ENCODE data around the gene CDHR3.

The CDHR3 gene

GRCh38 chr7:106076537-106076936 lies 113.5 kb downstream of the CDHR3 start:
- Histone ChIP-seq H3K9ac (ENCODE audit: low read length) (no peak overlapping the region), H3K4me3 (ENCODE audit: low read depth, low read length) (no peak overlapping the region), H3K4me1 (ENCODE audit: control insufficient read depth, insufficient read depth, low read length) (peaks cover 19% of the 10 kb centered on the region), H3K9me3 (ENCODE audit: control insufficient read depth, insufficient read depth, low read depth, low read length) (no peaks in the 10 kb centered on the region), H3K36me3 (ENCODE audit: control insufficient read depth, insufficient read depth, low read length) (no peaks in the 10 kb centered on the region), H3K27me3 (ENCODE audit: control insufficient read depth, insufficient read depth, low read length) (no peaks in the 10 kb centered on the region), H3K27ac (ENCODE audit: low read depth, low read length) (no peak overlapping the region)

- Histone ChIP-seq H3K4me3 (ENCODE audit: low read depth, low read length) (no peak overlapping the region), H3K9me3 (ENCODE audit: control insufficient read depth, insufficient read depth, low read depth, low read length) (no peaks in the 10 kb centered on the region), H3K27ac (ENCODE audit: low read depth, low read length) (no peak overlapping the region), H3K4me1 (ENCODE audit: control insufficient read depth, insufficient read depth, low read length) (no peaks in the 10 kb centered on the region; the same call in 1 of the 2 replicates), H3K27me3 (ENCODE audit: control insufficient read depth, insufficient read depth, low read length) (no peaks in the 10 kb centered on the region), H3K9ac (ENCODE audit: low read length) (no peak overlapping the region), H3K36me3 (ENCODE audit: control insufficient read depth, insufficient read depth, low read length) (no peaks in the 10 kb centered on the region)
These were observed 117.4 kb downstream of the CDHR3 start for GRCh38 chr7:106080300-106080987.

- Histone ChIP-seq H3K4me1 (ENCODE audit: control insufficient read depth, insufficient read depth, low read length) (no peaks in the 10 kb centered on the region), H3K4me3 (ENCODE audit: low read depth, low read length) (no peak overlapping the region), H3K9me3 (ENCODE audit: control insufficient read depth, insufficient read depth, low read depth, low read length) (no peaks in the 10 kb centered on the region), H3K9ac (ENCODE audit: low read length) (no peak overlapping the region), H3K36me3 (ENCODE audit: control insufficient read depth, insufficient read depth, low read length) (no peaks in the 10 kb centered on the region), H3K27ac (ENCODE audit: low read depth, low read length) (no peak overlapping the region), H3K27me3 (ENCODE audit: control insufficient read depth, insufficient read depth, low read length) (no peaks in the 10 kb centered on the region)
These were observed 119.2 kb downstream of the CDHR3 start for GRCh38 chr7:106082087-106082854.

Measured in HUES6 (cell line).